ENCODE results near the gene ACOXL. TPM values are rescaled to one million over a fixed set of nuclear protein-coding genes. Genes with fewer than 3 reads are reported as not detected.

Gene ACOXL
- total and polyA plus RNA-seq, 2 of the 8 experiments (the other 6 are each of a cell fraction or from before 2014, with no cell fraction given) = 11.4 to 20.6 TPM

DNA sequence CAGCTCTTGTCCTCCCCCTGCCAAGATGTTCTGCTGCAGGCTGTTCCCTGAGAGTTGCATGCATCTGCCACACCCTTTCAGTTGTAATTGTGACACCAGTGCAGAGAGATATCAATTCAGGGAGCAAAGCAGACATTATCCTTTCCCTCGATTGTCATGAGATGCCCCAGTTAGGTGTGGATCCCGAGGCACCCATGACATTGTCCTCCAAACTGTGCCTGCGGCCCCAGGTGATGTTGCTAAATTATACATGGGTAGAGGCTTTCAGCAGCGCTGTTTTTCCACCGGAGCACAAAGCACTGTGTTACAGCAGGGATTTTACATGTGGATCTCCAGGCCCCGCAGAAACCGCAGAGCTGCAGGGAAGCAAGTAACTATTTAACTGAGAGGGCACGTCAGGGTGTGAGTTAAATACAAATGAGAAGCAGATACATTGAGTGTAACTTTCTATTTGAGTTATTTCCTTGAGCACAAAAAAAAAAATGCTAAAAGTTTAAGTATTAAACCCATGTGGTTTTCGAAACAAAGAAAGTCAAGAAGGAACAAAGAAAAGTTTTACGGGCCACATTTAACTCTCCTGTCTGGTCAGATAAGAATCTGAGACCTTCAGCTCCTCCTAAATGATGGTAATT lies 298.0 kb downstream of the ACOXL start:
- Histone ChIP-seq H3K27me3 (replicated peaks in 1 of 4; ENCODE audit: control insufficient read depth in 3 of 4, extremely low read depth in 1 of 4, insufficient read depth in 3 of 4, low read length in 3 of 4) (no peaks in the 10 kb centered on the region), H2BK15ac (ENCODE audit: low read length) (no peak overlapping the region), H3K18ac (ENCODE audit: extremely low read depth, low read length) (no peak overlapping the region), H3K79me2 (ENCODE audit: control insufficient read depth in 1 of 2, insufficient read depth in 2 of 2, low read length in 2 of 2) (no peaks in the 10 kb centered on the region), H3K36me3 (ENCODE audit: control insufficient read depth in 2 of 4, insufficient read depth in 4 of 4, low read length in 3 of 4) (peaks cover 0 to 7% (median 0%) of the 10 kb centered on the region in 4 experiments; a peak in 3 of 8 replicates), H4K5ac (ENCODE audit: insufficient read length, low read depth, low read length) (no peak overlapping the region), H3K27ac (ENCODE audit: low read depth, low read length) (no peak overlapping the region), H3K4me2 (ENCODE audit: insufficient read depth in 1 of 2, low read depth in 2 of 2, low read length in 2 of 2) (no peak overlapping the region), H3K4me1 (replicated peaks in 1 of 4; ENCODE audit: control insufficient read depth in 3 of 4, insufficient read depth in 4 of 4, low read length in 3 of 4) (peaks cover 0 to 8% (median 4%) of the 10 kb centered on the region in 4 experiments; a peak in 4 of 7 replicates), H3K9ac (replicated peaks in 1 of 4; ENCODE audit: extremely low read depth in 1 of 4, low read depth in 3 of 4, low read length in 3 of 4) (no peak overlapping the region), H3K9me3 (ENCODE audit: insufficient read depth in 2 of 2, low read depth in 1 of 2, low read length in 1 of 2) (no peaks in the 10 kb centered on the region), H2BK12ac (ENCODE audit: low read depth, low read length) (no peak overlapping the region), H3K4ac (replicated peaks; ENCODE audit: insufficient read length, low read depth, low read length) (no peak overlapping the region), H3K14ac (ENCODE audit: insufficient read length) (no peak overlapping the region), H2BK120ac (replicated peaks; ENCODE audit: low read depth, low read length) (no peak overlapping the region), H4K20me1 (replicated peaks in 1 of 2; ENCODE audit: control insufficient read depth in 1 of 2, insufficient read depth in 2 of 2, low read length in 2 of 2) (no peaks in the 10 kb centered on the region), H4K8ac (ENCODE audit: extremely low read depth, insufficient read depth, low read length) (no peak overlapping the region), H2AFZ (ENCODE audit: low read length) (no peak overlapping the region), H4K91ac (replicated peaks; ENCODE audit: insufficient read length, low read length) (no peak overlapping the region), H2BK20ac (ENCODE audit: low read length) (no peak overlapping the region), H3K23me2 (ENCODE audit: low read depth, low read length) (no peaks in the 10 kb centered on the region), H3K79me1 (ENCODE audit: low read depth, low read length) (no peaks in the 10 kb centered on the region), H2BK5ac (ENCODE audit: low read depth, low read length) (no peak overlapping the region), H3K23ac (ENCODE audit: insufficient read length) (no peak overlapping the region), H2AK5ac (ENCODE audit: low read depth, low read length) (no peak overlapping the region), H3K4me3 (ENCODE audit: extremely low read depth in 1 of 4, insufficient read depth in 2 of 4, low read depth in 3 of 4, low read length in 4 of 4) (no peak overlapping the region), H3K56ac (replicated peaks; ENCODE audit: insufficient read length, low read depth, low read length) (no peak overlapping the region)
- ChIA-PET CTCF (ENCODE audit: partially characterized antibody) (interaction anchor here (0.6 to 1.3 kb wide), 4 partner anchors 10 to 672 kb away, joined by 3 to 4 read pairs (median 4); no protein-coding TSS in a partner anchor), POLR2A (ENCODE audit: partially characterized antibody) (interaction anchor here (0.7 kb wide), 1 partner anchor 8 kb away, joined by 3 read pairs; no protein-coding TSS in a partner anchor)
- DNase-seq (ENCODE audit: low read depth in 1 of 2, low spot score in 2 of 2) (peak in 1 of 2 experiments; percentile 43), FAIRE-seq (no peak)
- 90% methylated on average over 10 of the region's 10 CpGs; no CpG with 5 or more reads in 1 of the 2 experiments for WGBS, 2 experiments (ENCODE audit: extremely low coverage in 1 of 2, insufficient coverage in 1 of 2, insufficient read length in 1 of 2, insufficient replicate concordance in 2 of 2, low coverage in 1 of 2, low lambda C conversion rate in 2 of 2, missing lambda C conversion rate in 1 of 2)
- TF ChIP-seq JUND (IDR thresholded peaks at IDR 0.05; ENCODE audit: low read length) (no peak), RXRA (IDR thresholded peaks at IDR 0.05; ENCODE audit: insufficient read depth, low read depth, low read length) (no peak), KDM4A (IDR thresholded peaks at IDR 0.05; ENCODE audit: low read depth, low read length, severe bottlenecking) (no peak), BCL11A (IDR thresholded peaks at IDR 0.05; ENCODE audit: low read depth in 2 of 2, low read length in 2 of 2) (no peak), RBBP5 (IDR thresholded peaks at IDR 0.05; ENCODE audit: borderline replicate concordance, low read depth, low read length) (no peak), BACH1 (IDR thresholded peaks at IDR 0.05; ENCODE audit: low read length) (no peak), SP4 (IDR thresholded peaks at IDR 0.05; ENCODE audit: low read length) (no peak), HDAC2 (IDR thresholded peaks at IDR 0.05; ENCODE audit: borderline replicate concordance in 1 of 2, low read depth in 2 of 2, low read length in 2 of 2) (no peak), GTF2F1 (IDR thresholded peaks at IDR 0.05; ENCODE audit: borderline replicate concordance, low read depth, low read length) (no peak), NANOG (IDR thresholded peaks at IDR 0.05; ENCODE audit: insufficient read depth, low read depth, low read length, poor library complexity, severe bottlenecking) (no peak), TBP (IDR thresholded peaks at IDR 0.05; ENCODE audit: low read depth, low read length) (no peak)
- TF ChIP-seq, protein P1, sequence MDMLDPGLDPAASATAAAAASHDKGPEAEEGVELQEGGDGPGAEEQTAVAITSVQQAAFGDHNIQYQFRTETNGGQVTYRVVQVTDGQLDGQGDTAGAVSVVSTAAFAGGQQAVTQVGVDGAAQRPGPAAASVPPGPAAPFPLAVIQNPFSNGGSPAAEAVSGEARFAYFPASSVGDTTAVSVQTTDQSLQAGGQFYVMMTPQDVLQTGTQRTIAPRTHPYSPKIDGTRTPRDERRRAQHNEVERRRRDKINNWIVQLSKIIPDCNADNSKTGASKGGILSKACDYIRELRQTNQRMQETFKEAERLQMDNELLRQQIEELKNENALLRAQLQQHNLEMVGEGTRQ (IDR thresholded peaks at IDR 0.05; ENCODE audit: low read length) = no peak
